Liver (tissue), 9 donors: ENCODE measurements around the gene C1QTNF1. TPM values are rescaled to one million over a fixed set of nuclear protein-coding genes. Genes with fewer than 3 reads are reported as not detected.

ENCODE experiments used
- DNase-seq: peaks from one replicate; pipeline ENCODE4 v3.0.0-alpha.2; 2017; ENCODE audit warnings: low spot score
- H3K27ac ChIP-seq, 2 donors: one replicate each; pipeline ENCODE4 v1.7.0; 2013; ENCODE audit warnings: inconsistent platforms in 2 of 2, low read length in 2 of 2, control low read depth in 1 of 2, low read depth in 1 of 2, mild to moderate bottlenecking in 1 of 2
- H3K27me3 ChIP-seq, 4 donors: one replicate each; pipeline versions ENCODE4 v1.6.1 to v1.7.0; 2013; ENCODE audit warnings: low read length in 3 of 4, inconsistent platforms in 1 of 4, mild to moderate bottlenecking in 1 of 4, moderate library complexity in 1 of 4; ENCODE audit not compliant: control insufficient read depth in 4 of 4, insufficient read depth in 4 of 4
- H3K36me3 ChIP-seq, 4 donors: one replicate each; pipeline versions ENCODE4 v1.6.1 to v1.7.0; 2013; ENCODE audit warnings: low read length in 3 of 4, mild to moderate bottlenecking in 3 of 4, low read depth in 1 of 4, moderate library complexity in 1 of 4; ENCODE audit not compliant: control insufficient read depth in 4 of 4, insufficient read depth in 3 of 4
- H3K4me1 ChIP-seq, 4 donors: one replicate each; pipeline versions ENCODE4 v1.6.1 to v1.7.0; 2013; ENCODE audit warnings: low read length in 3 of 4, mild to moderate bottlenecking in 3 of 4, moderate library complexity in 1 of 4; ENCODE audit not compliant: control insufficient read depth in 4 of 4, insufficient read depth in 4 of 4
- H3K4me3 ChIP-seq, 3 donors: one replicate each; pipeline versions ENCODE4 v1.6.1 to v1.7.0; 2013; ENCODE audit warnings: low read length in 3 of 3, control low read depth in 1 of 3, low read depth in 1 of 3, mild to moderate bottlenecking in 1 of 3
- H3K9ac ChIP-seq, 2 donors: one replicate each; pipeline ENCODE4 v1.7.0; 2013; ENCODE audit warnings: low read length in 2 of 2, mild to moderate bottlenecking in 2 of 2, moderate library complexity in 2 of 2, control low read depth in 1 of 2, low read depth in 1 of 2
- H3K9me3 ChIP-seq, 4 donors: one replicate each; pipeline versions ENCODE4 v1.6.1 to v1.7.0; 2013; ENCODE audit warnings: low read length in 3 of 4; ENCODE audit not compliant: control insufficient read depth in 4 of 4
- FOXA1 ChIP-seq: IDR thresholded peaks from 2 replicates; pipeline ENCODE4 v1.6.1; 2016; ENCODE audit warnings: antibody characterized with exemption
- GABPA ChIP-seq, 2 donors: IDR thresholded peaks in 1 of 2; conservative IDR thresholded peaks in 1 of 2; 2 replicates each; pipeline ENCODE4 v1.6.1; 2016; ENCODE audit warnings: antibody characterized with exemption in 2 of 2, mild to moderate bottlenecking in 1 of 2, moderate library complexity in 1 of 2
- HNF4A ChIP-seq, 2 donors: conservative IDR thresholded peaks; 2 replicates each; pipeline ENCODE4 v1.6.1; 2016; ENCODE audit warnings: antibody characterized with exemption in 2 of 2, mild to moderate bottlenecking in 2 of 2
- HNF4G ChIP-seq: IDR thresholded peaks from 2 replicates; pipeline ENCODE4 v1.6.1; 2016; ENCODE audit warnings: antibody characterized with exemption
- NR2F2 ChIP-seq: IDR thresholded peaks from 2 replicates; pipeline ENCODE4 v1.6.1; 2016; ENCODE audit warnings: antibody characterized with exemption
- RAD21 ChIP-seq, 2 donors: IDR thresholded peaks; 2 replicates each; pipeline ENCODE4 v1.6.1; 2016; ENCODE audit warnings: antibody characterized with exemption in 2 of 2, mild to moderate bottlenecking in 2 of 2
- RXRA ChIP-seq, 2 donors: IDR thresholded peaks; 2 replicates each; pipeline ENCODE4 v1.6.1; 2017 to 2018; ENCODE audit warnings: antibody characterized with exemption in 2 of 2, mild to moderate bottlenecking in 1 of 2
- SP1 ChIP-seq: IDR thresholded peaks from 2 replicates; pipeline ENCODE4 v1.6.1; 2018; ENCODE audit warnings: antibody characterized with exemption, mild to moderate bottlenecking
- TAF1 ChIP-seq: conservative IDR thresholded peaks from 2 replicates; pipeline ENCODE4 v1.6.1; 2016; ENCODE audit warnings: antibody characterized with exemption, mild to moderate bottlenecking
- YY1 ChIP-seq: IDR thresholded peaks from 2 replicates; pipeline ENCODE4 v1.6.1; 2016; ENCODE audit warnings: antibody characterized with exemption, mild to moderate bottlenecking
- WGBS: extraction: QIAGEN DNeasy Blood & Tissue Kit; methylation state at CpG from one replicate; pipeline ENCODE4 v1.1.7; 2013; 5-methylcytosine and 5-hydroxymethylcytosine counted together
- polyA plus RNA-seq, 2 donors: library from polyadenylated mRNA; stranded (reverse) in 1 of 2; unstranded in 1 of 2; fragments of 200-250 nt in 1 of 2; fragments of >200 nt in 1 of 2; fragmentation: Nextera tagmentation in 1 of 2; extraction: Ambion mirVana in 1 of 2; gene quantifications; one replicate each; pipeline versions ENCODE4 v1.2.1 to v1.2.3, GENCODE V29; 2013 to 2015
- total RNA-seq, 2 donors: library from RNA; depleted of rRNA; stranded (reverse); fragments of >200 nt; gene quantifications; one replicate each; pipeline ENCODE4 v1.2.3, GENCODE V29; 2014
- TF ChIP-seq, protein P1 (sequence below): IDR thresholded peaks from 2 replicates; pipeline ENCODE4 v1.6.1; 2016; ENCODE audit warnings: antibody characterized with exemption
- TF ChIP-seq, protein P2 (sequence below): fragments of 150-350 bp; IDR thresholded peaks from 2 replicates; pipeline ENCODE4 v1.5.1; 2017; ENCODE audit warnings: improper control_type of control experiment, low read depth, low read length; ENCODE audit not compliant: missing input control
- TF ChIP-seq, protein P3 (sequence below): IDR thresholded peaks from 2 replicates; pipeline ENCODE4 v1.6.1; 2016; ENCODE audit warnings: antibody characterized with exemption, mild to moderate bottlenecking
- TF ChIP-seq, protein P4 (sequence below): IDR thresholded peaks from 2 replicates; pipeline ENCODE4 v1.6.1; 2016; ENCODE audit warnings: antibody characterized with exemption
- donor health status: healthy.
- donor health status: healthy.
- donor health status: healthy.
- donor health status: healthy.
- donor health status: healthy.

The C1QTNF1 gene, protein sequence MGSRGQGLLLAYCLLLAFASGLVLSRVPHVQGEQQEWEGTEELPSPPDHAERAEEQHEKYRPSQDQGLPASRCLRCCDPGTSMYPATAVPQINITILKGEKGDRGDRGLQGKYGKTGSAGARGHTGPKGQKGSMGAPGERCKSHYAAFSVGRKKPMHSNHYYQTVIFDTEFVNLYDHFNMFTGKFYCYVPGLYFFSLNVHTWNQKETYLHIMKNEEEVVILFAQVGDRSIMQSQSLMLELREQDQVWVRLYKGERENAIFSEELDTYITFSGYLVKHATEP
- total RNA-seq (10 to 100 TPM in 1 of 2 donors, under 1 TPM in 1; 0.56 to 54.6 TPM), polyA plus RNA-seq (10 to 100 TPM in 1 of 2 donors, 1 to 10 TPM in 1; 8.3 to 23.9 TPM)

DNA sequence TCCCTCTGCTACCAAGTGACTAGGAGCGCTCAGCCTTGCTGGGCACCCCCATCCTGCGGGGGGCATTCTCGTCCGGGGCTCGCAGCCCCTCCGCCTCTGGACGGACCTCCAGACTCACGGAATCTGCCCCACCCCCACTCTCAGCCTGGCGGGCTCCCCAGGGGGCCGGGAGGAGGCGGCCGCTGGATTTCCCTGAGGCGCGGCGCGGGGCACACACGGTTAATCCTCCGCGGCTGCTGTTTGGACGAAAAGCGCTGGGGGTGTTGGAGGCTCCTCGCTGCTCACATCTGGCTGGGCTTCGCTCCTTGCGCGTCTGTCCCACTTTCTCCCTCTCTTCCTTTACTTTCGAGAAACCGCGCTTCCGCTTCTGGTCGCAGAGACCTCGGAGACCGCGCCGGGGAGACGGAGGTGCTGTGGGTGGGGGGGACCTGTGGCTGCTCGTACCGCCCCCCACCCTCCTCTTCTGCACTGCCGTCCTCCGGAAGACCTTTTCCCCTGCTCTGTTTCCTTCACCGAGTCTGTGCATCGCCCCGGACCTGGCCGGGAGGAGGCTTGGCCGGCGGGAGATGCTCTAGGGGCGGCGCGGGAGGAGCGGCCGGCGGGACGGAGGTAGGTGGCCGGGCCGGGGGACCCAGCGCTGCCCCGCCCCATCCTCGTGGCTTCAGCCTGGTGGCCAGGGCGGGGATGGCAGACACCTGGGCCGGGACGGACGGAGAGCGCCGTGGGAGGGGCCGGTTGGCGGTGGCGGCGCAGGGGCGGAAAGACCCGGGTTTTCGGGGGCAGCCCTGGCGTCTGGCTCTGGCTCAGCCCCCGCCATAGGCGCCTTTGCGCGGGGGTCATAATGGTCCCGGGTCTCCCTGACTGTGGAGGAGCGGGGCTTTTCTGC is at the start of gene C1QTNF1:
Gene C1QTNF1, plus strand, starts transcription at position 284 of the 886 bp plus-strand sequence. CDS start 19,800 bp downstream, outside the sequence.
- DNase-seq: no peak
- Histone ChIP-seq H3K9me3 (no peaks in the 10 kb centered on the region), H3K36me3 (no peaks in the 10 kb centered on the region), H3K27ac (peak within 1 kb of the TSS; percentile 83 to 87), H3K27me3 (peaks cover 0 to 10% (median 0%) of the 10 kb centered on the region in 4 donors), H3K4me3 (peak within 1 kb of the TSS; percentile 9 to 42 (median 26)), H3K9ac (peak within 1 kb of the TSS; percentile 43 to 54), H3K4me1 (peaks cover 0 to 6% (median 4%) of the 10 kb centered on the region in 4 donors)
- TF ChIP-seq, protein P1, sequence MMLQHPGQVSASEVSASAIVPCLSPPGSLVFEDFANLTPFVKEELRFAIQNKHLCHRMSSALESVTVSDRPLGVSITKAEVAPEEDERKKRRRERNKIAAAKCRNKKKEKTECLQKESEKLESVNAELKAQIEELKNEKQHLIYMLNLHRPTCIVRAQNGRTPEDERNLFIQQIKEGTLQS: no peak
- TF ChIP-seq, protein P2, sequence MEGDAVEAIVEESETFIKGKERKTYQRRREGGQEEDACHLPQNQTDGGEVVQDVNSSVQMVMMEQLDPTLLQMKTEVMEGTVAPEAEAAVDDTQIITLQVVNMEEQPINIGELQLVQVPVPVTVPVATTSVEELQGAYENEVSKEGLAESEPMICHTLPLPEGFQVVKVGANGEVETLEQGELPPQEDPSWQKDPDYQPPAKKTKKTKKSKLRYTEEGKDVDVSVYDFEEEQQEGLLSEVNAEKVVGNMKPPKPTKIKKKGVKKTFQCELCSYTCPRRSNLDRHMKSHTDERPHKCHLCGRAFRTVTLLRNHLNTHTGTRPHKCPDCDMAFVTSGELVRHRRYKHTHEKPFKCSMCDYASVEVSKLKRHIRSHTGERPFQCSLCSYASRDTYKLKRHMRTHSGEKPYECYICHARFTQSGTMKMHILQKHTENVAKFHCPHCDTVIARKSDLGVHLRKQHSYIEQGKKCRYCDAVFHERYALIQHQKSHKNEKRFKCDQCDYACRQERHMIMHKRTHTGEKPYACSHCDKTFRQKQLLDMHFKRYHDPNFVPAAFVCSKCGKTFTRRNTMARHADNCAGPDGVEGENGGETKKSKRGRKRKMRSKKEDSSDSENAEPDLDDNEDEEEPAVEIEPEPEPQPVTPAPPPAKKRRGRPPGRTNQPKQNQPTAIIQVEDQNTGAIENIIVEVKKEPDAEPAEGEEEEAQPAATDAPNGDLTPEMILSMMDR: peak; percentile 28
- 2% methylated on average over 77 of the region's 77 CpGs for WGBS

DNA sequence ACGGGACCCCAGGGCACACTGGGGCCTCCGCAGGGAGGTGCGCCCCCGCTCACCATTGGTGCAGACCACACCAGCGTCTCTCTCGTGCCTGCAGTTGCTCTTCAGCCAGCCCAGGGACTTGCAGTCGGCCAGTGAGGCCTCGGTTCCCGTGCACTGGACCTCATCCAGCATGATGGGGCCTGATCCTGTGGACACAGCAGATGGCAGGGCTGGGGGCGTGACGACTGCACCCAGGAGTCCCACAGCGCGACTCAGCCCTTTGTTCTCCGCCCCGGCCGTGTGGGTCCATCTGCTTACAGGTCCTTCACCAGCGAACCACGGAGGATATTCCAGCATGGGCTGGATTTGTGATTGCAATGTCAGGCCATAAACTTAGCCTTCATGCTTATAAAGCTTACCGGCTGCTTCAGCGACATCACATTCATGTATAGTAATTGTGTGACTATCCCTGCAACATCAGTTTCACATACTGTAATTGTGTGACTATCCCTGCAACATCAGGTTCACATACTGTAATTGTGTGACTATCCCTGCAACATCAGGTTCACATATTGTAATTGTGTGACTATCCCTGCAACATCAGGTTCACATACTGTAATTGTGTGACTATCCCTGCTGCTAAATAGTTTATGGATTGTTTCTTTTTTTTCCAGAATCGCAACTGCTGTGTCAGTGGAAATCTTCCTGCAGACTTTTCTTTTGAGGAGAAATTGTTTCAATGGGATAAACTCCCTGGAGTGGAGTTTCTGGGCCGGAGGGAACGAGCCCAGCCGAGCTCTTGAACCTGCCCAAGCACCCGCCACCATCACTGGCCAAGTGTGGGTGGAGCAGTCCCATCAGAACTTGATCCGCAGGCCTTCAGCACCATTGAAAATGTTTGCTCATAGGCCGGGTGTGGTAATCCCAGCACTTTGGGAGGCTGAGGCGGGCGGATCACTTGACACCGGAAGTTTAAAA is 49.1 kb upstream of the C1QTNF1 start:
- TF ChIP-seq HNF4A (conservative IDR thresholded peaks at IDR 0.05) (peak in 1 of 2 donors; percentile 24), SP1 (peak; percentile 36), NR2F2 (no peak), YY1 (peak; percentile 90), TAF1 (no peak), HNF4G (no peak), RAD21 (IDR thresholded peaks at IDR 0.05) (peak in 1 of 2 donors; percentile 14), FOXA1 (no peak), GABPA (IDR thresholded peaks at IDR 0.05 in 1 of 2, conservative IDR thresholded peaks at IDR 0.05 in 1 of 2) (no peak), RXRA (IDR thresholded peaks at IDR 0.05) (peak in 1 of 2 donors; percentile 5)
- TF ChIP-seq, protein P1: no peak
- TF ChIP-seq, protein P3, sequence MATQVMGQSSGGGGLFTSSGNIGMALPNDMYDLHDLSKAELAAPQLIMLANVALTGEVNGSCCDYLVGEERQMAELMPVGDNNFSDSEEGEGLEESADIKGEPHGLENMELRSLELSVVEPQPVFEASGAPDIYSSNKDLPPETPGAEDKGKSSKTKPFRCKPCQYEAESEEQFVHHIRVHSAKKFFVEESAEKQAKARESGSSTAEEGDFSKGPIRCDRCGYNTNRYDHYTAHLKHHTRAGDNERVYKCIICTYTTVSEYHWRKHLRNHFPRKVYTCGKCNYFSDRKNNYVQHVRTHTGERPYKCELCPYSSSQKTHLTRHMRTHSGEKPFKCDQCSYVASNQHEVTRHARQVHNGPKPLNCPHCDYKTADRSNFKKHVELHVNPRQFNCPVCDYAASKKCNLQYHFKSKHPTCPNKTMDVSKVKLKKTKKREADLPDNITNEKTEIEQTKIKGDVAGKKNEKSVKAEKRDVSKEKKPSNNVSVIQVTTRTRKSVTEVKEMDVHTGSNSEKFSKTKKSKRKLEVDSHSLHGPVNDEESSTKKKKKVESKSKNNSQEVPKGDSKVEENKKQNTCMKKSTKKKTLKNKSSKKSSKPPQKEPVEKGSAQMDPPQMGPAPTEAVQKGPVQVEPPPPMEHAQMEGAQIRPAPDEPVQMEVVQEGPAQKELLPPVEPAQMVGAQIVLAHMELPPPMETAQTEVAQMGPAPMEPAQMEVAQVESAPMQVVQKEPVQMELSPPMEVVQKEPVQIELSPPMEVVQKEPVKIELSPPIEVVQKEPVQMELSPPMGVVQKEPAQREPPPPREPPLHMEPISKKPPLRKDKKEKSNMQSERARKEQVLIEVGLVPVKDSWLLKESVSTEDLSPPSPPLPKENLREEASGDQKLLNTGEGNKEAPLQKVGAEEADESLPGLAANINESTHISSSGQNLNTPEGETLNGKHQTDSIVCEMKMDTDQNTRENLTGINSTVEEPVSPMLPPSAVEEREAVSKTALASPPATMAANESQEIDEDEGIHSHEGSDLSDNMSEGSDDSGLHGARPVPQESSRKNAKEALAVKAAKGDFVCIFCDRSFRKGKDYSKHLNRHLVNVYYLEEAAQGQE: peak; percentile 55
- TF ChIP-seq, protein P2: no peak
- TF ChIP-seq, protein P4, sequence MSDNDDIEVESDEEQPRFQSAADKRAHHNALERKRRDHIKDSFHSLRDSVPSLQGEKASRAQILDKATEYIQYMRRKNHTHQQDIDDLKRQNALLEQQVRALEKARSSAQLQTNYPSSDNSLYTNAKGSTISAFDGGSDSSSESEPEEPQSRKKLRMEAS: no peak
- WGBS: 61% methylated on average over 30 of the region's 30 CpGs
- H3K4me1 ChIP-seq: peaks cover 4 to 29% (median 10%) of the 10 kb centered on the region in 4 donors
- H3K9ac ChIP-seq: no peak overlapping the region
- no peaks in the 10 kb centered on the region for H3K27me3 ChIP-seq
- DNase-seq: no peak
- H3K36me3 ChIP-seq: no peaks in the 10 kb centered on the region
- peak overlapping the region; percentile 17 to 38 for H3K27ac ChIP-seq
- no peaks in the 10 kb centered on the region for H3K9me3 ChIP-seq
- H3K4me3 ChIP-seq: no peak overlapping the region
